SK-N-SH treated with all-trans-retinoic acid at 6 μM for 48 hours (cell line): ENCODE data around the gene CETP.

Experiments used
- ATAC-seq: fragments of 200-7000 bp; cut with Tn5 transposase; 3 replicates; pipeline ENCODE4 v1.9.1; 2020; ENCODE audit warnings: mild to moderate bottlenecking, moderate library complexity
- ARNTL ChIP-seq: fragments of 450-650 bp; formaldehyde crosslinking; IDR thresholded peaks from 2 replicates; pipeline ENCODE4 v1.5.0; 2020; ENCODE audit warnings: low read depth, mild to moderate bottlenecking, moderate library complexity, borderline replicate concordance
- BACH2 ChIP-seq: fragments of 250-450 bp; sonication (Bioruptor Pico); IDR thresholded peaks from 2 replicates; pipeline ENCODE4 v1.9.0; 2021; ENCODE audit warnings: mild to moderate bottlenecking, borderline replicate concordance
- CREB5 ChIP-seq: fragments of 250-450 bp; sonication (Bioruptor Pico); IDR thresholded peaks from 2 replicates; pipeline ENCODE4 v1.5.1; 2020; ENCODE audit warnings: low read depth, mild to moderate bottlenecking, moderate library complexity
- CSDC2 ChIP-seq: fragments of 250-450 bp; sonication (Bioruptor Pico); IDR thresholded peaks from 2 replicates; pipeline ENCODE4 v1.5.0; 2020; ENCODE audit warnings: mild to moderate bottlenecking, moderate library complexity
- CSRNP3 ChIP-seq: fragments of 250-450 bp; sonication (Bioruptor Pico); IDR thresholded peaks from 2 replicates; pipeline ENCODE4 v1.5.1; 2021; ENCODE audit warnings: mild to moderate bottlenecking, moderate library complexity
- ESRRG ChIP-seq: fragments of 250-450 bp; sonication (Bioruptor Pico); IDR thresholded peaks from 2 replicates; pipeline ENCODE4 v1.6.1; 2021; ENCODE audit warnings: mild to moderate bottlenecking
- GLIS3 ChIP-seq: fragments of 250-450 bp; sonication (Bioruptor Pico); IDR thresholded peaks from 2 replicates; pipeline ENCODE4 v1.5.0; 2020; ENCODE audit warnings: mild to moderate bottlenecking, moderate library complexity
- OSR1 ChIP-seq: fragments of 250-450 bp; sonication (Bioruptor Pico); IDR thresholded peaks from 2 replicates; pipeline ENCODE4 v1.8.0; 2022; ENCODE audit warnings: moderate library complexity, mild to moderate bottlenecking, inconsistent platforms
- PATZ1 ChIP-seq: fragments of 250-450 bp; sonication (Bioruptor Pico); IDR thresholded peaks from 2 replicates; pipeline ENCODE4 v1.8.0; 2020; ENCODE audit warnings: mild to moderate bottlenecking, moderate library complexity, borderline replicate concordance
- POU6F1 ChIP-seq: fragments of 250-450 bp; sonication (Bioruptor Pico); IDR thresholded peaks from 2 replicates; pipeline ENCODE4 v1.8.0; 2021; ENCODE audit warnings: low read depth, mild to moderate bottlenecking, moderate library complexity, borderline replicate concordance
- PPARA ChIP-seq: fragments of 250-450 bp; sonication (Bioruptor Pico); IDR thresholded peaks from 2 replicates; pipeline ENCODE4 v1.5.0; 2020; ENCODE audit warnings: mild to moderate bottlenecking, borderline replicate concordance
- SNAI2 ChIP-seq: fragments of 250-450 bp; sonication (Bioruptor Pico); IDR thresholded peaks from 2 replicates; pipeline ENCODE4 v1.5.0; 2020; ENCODE audit warnings: mild to moderate bottlenecking, moderate library complexity
- TCF4 ChIP-seq: fragments of 250-450 bp; sonication (Bioruptor Pico); IDR thresholded peaks from 2 replicates; pipeline ENCODE4 v1.8.0; 2021; ENCODE audit warnings: mild to moderate bottlenecking, moderate library complexity, borderline replicate concordance
- TSHZ2 ChIP-seq: fragments of 250-450 bp; sonication (Bioruptor Pico); IDR thresholded peaks from 2 replicates; pipeline ENCODE4 v1.5.0; 2020; ENCODE audit warnings: mild to moderate bottlenecking, moderate library complexity
- ZC3H10 ChIP-seq: fragments of 250-450 bp; sonication (Bioruptor Pico); IDR thresholded peaks from 2 replicates; pipeline ENCODE4 v1.5.1; 2021; ENCODE audit warnings: mild to moderate bottlenecking, moderate library complexity
- ZFP3 ChIP-seq: fragments of 250-450 bp; sonication (Bioruptor Pico); IDR thresholded peaks from 2 replicates; pipeline ENCODE4 v1.5.0; 2020; ENCODE audit warnings: mild to moderate bottlenecking, moderate library complexity
- ZFP30 ChIP-seq: fragments of 450-650 bp; formaldehyde crosslinking; IDR thresholded peaks from 2 replicates; pipeline ENCODE4 v1.5.0; 2022; ENCODE audit warnings: mild to moderate bottlenecking, moderate library complexity
- ZNF565 ChIP-seq: fragments of 450-650 bp; formaldehyde crosslinking; conservative IDR thresholded peaks from 2 replicates; pipeline ENCODE4 v1.5.0; 2020; ENCODE audit warnings: low read depth, mild to moderate bottlenecking, moderate library complexity
- ZNF70 ChIP-seq: fragments of 450-650 bp; formaldehyde crosslinking; IDR thresholded peaks from 2 replicates; pipeline ENCODE4 v1.5.0; 2020; ENCODE audit warnings: mild to moderate bottlenecking, moderate library complexity
- ZNF8 ChIP-seq: fragments of 450-650 bp; formaldehyde crosslinking; IDR thresholded peaks from 2 replicates; pipeline ENCODE4 v1.5.0; 2020; ENCODE audit warnings: mild to moderate bottlenecking, moderate library complexity

CETP gene

GRCh38 chr16:57012353-57012752 is 50.6 kb downstream of the CETP start (continued):
- TF ChIP-seq CREB5 (CRISPR knock-in tag) (no peak), PATZ1 (no peak), ESRRG (CRISPR knock-in tag) (no peak), PPARA (CRISPR knock-in tag) (no peak)

- ATAC-seq, result peak; percentile 44
- TF ChIP-seq ZNF8 (CRISPR knock-in tag) (no peak), ZNF70 (no peak), CSRNP3 (CRISPR knock-in tag) (no peak), POU6F1 (CRISPR knock-in tag) (no peak), BACH2 (no peak), ZFP3 (no peak), PPARA (CRISPR knock-in tag) (no peak), TSHZ2 (no peak), ARNTL (CRISPR knock-in tag) (no peak), TCF4 (CRISPR knock-in tag) (no peak), PATZ1 (no peak), ZC3H10 (CRISPR knock-in tag) (no peak), CSDC2 (CRISPR knock-in tag) (no peak), OSR1 (no peak), ESRRG (CRISPR knock-in tag) (no peak), SNAI2 (CRISPR knock-in tag) (no peak), ZFP30 (no peak), GLIS3 (CRISPR knock-in tag) (no peak)
Observed at GRCh38 chr16:57013229-57013628, 51.5 kb downstream of the CETP start.

GRCh38 chr16:57013902-57014301 is 52.2 kb downstream of the CETP start:
- ATAC-seq, result no peak
- TF ChIP-seq ZNF565 (CRISPR knock-in tag) (no peak), PATZ1 (no peak), CREB5 (CRISPR knock-in tag) (no peak), ZC3H10 (CRISPR knock-in tag) (no peak), TSHZ2 (no peak), BACH2 (no peak), ZNF70 (no peak), ZFP30 (no peak), ZFP3 (no peak), ARNTL (CRISPR knock-in tag) (no peak)
